H1 (cell line): ENCODE results near the gene ELANE. TPM values are rescaled to one million over a fixed set of nuclear protein-coding genes. Genes with fewer than 3 reads are reported as not detected.

ENCODE experiments used
- CTCF ChIA-PET: fragments of 300-600 bp; sonication (Branson Sonifier 250); formaldehyde crosslinking; loops from one replicate; lab custom pipeline; 2021; ENCODE audit not compliant: partially characterized antibody; lab: Charles Lee
- POLR2A ChIA-PET: fragments of 300-600 bp; sonication (Branson Sonifier 250); formaldehyde crosslinking; loops from one replicate; lab custom pipeline; 2021; ENCODE audit warnings: inconsistent platforms; ENCODE audit not compliant: partially characterized antibody; lab: Charles Lee
- DNase-seq, 2 experiments: peaks; one replicate each; pipeline versions ENCODE4 v3.0.0 to v3.0.0-alpha.2; 2010 to 2022; ENCODE audit warnings: low spot score in 2 of 2, low read depth in 1 of 2, mixed read lengths in 1 of 2
- FAIRE-seq: peaks from 2 replicates; lab custom pipeline; 2011; peaks lifted over from hg19 to GRCh38; lab: Jason Lieb, UNC
- H2AFZ ChIP-seq: 2 replicates; pipeline ENCODE4 v1.8.1; 2012; ENCODE audit warnings: low read length, inconsistent platforms
- H2AK5ac ChIP-seq: 2 replicates; pipeline ENCODE4 v1.6.1; 2013; ENCODE audit warnings: low read depth, low read length
- H2BK120ac ChIP-seq: replicated peaks from 2 replicates; pipeline ENCODE3; 2013; ENCODE audit warnings: low read depth, low read length, inconsistent platforms
- H2BK12ac ChIP-seq: 2 replicates; pipeline ENCODE4 v1.6.1; 2013; ENCODE audit warnings: low read depth, low read length
- H2BK15ac ChIP-seq: 2 replicates; pipeline ENCODE4 v1.6.1; 2013; ENCODE audit warnings: low read length
- H2BK20ac ChIP-seq: 2 replicates; pipeline ENCODE4 v1.6.1; 2013; ENCODE audit warnings: low read length
- H2BK5ac ChIP-seq: 2 replicates; pipeline ENCODE4 v1.6.1; 2013; ENCODE audit warnings: low read depth, low read length
- H3K14ac ChIP-seq: 2 replicates; pipeline ENCODE4 v1.6.1; 2013; ENCODE audit warnings: inconsistent platforms; ENCODE audit not compliant: insufficient read length
- H3K18ac ChIP-seq: 2 replicates; pipeline ENCODE4 v1.6.1; 2013; ENCODE audit warnings: low read length; ENCODE audit errors: extremely low read depth
- H3K23ac ChIP-seq: 2 replicates; pipeline ENCODE4 v1.6.1; 2013; ENCODE audit warnings: inconsistent platforms; ENCODE audit not compliant: insufficient read length
- H3K23me2 ChIP-seq: 2 replicates; pipeline ENCODE4 v1.6.1; 2013; ENCODE audit warnings: low read depth, low read length
- H3K27ac ChIP-seq: 2 replicates; pipeline ENCODE4 v1.6.1; 2011; ENCODE audit warnings: low read depth, low read length, inconsistent platforms
- H3K27me3 ChIP-seq, 4 experiments: replicated peaks in 1 of 4; 1 replicate in 1 of 4; 2 replicates in 3 of 4; pipeline versions ENCODE4 v1.6.1 to v1.8.1; 2011 to 2013; ENCODE audit warnings: low read length in 3 of 4, mild to moderate bottlenecking in 3 of 4, inconsistent platforms in 2 of 4, mixed read lengths in 2 of 4, moderate library complexity in 1 of 4; ENCODE audit not compliant: control insufficient read depth in 3 of 4, insufficient read depth in 3 of 4; ENCODE audit errors: extremely low read depth in 1 of 4
- H3K36me3 ChIP-seq, 4 experiments: 2 replicates each; pipeline versions ENCODE4 v1.6.1 to v1.8.1; 2011 to 2013; ENCODE audit warnings: mild to moderate bottlenecking in 4 of 4, low read length in 3 of 4, moderate library complexity in 2 of 4, control low read depth in 1 of 4, inconsistent platforms in 1 of 4; ENCODE audit not compliant: insufficient read depth in 4 of 4, control insufficient read depth in 2 of 4
- H3K4ac ChIP-seq: replicated peaks from 2 replicates; pipeline ENCODE3; 2013; ENCODE audit warnings: low read length, low read depth, mixed read lengths, inconsistent platforms; ENCODE audit not compliant: insufficient read length
- H3K4me1 ChIP-seq, 4 experiments: replicated peaks in 1 of 4; 1 replicate in 1 of 4; 2 replicates in 3 of 4; pipeline versions ENCODE4 v1.6.1 to v1.8.1; 2011 to 2013; ENCODE audit warnings: low read length in 3 of 4, inconsistent platforms in 2 of 4, mixed read lengths in 1 of 4; ENCODE audit not compliant: insufficient read depth in 4 of 4, control insufficient read depth in 3 of 4
- H3K4me2 ChIP-seq, 2 experiments: 2 replicates each; pipeline versions ENCODE4 v1.6.1 to v1.8.1; 2011 to 2013; ENCODE audit warnings: low read depth in 2 of 2, low read length in 2 of 2, control low read depth in 1 of 2, inconsistent platforms in 1 of 2, mild to moderate bottlenecking in 1 of 2; ENCODE audit not compliant: insufficient read depth in 1 of 2
- H3K4me3 ChIP-seq, 4 experiments: fragments of 200-600, 300-600 bp in 1 of 4; sonication (generic), shearing (Covaris generic), sonication (Bioruptor Twin) in 1 of 4; 2 replicates each; pipeline versions ENCODE4 v1.5.1 to v1.8.1; 2011 to 2016; ENCODE audit warnings: low read length in 4 of 4, low read depth in 3 of 4, control low read depth in 2 of 4, inconsistent platforms in 2 of 4, mild to moderate bottlenecking in 2 of 4, mixed read lengths in 1 of 4, moderate library complexity in 1 of 4; ENCODE audit not compliant: insufficient read depth in 2 of 4; ENCODE audit errors: extremely low read depth in 1 of 4
- H3K56ac ChIP-seq: replicated peaks from 2 replicates; pipeline ENCODE3; 2013; ENCODE audit warnings: low read depth, mild to moderate bottlenecking, mixed read lengths, low read length, inconsistent platforms; ENCODE audit not compliant: insufficient read length
- H3K79me1 ChIP-seq: 2 replicates; pipeline ENCODE4 v1.6.1; 2013; ENCODE audit warnings: low read depth, low read length, control low read depth
- H3K79me2 ChIP-seq, 2 experiments: 2 replicates each; pipeline versions ENCODE4 v1.6.1 to v1.8.1; 2012 to 2013; ENCODE audit warnings: low read length in 2 of 2, mild to moderate bottlenecking in 2 of 2, inconsistent platforms in 1 of 2; ENCODE audit not compliant: insufficient read depth in 2 of 2, control insufficient read depth in 1 of 2
- H3K9ac ChIP-seq, 4 experiments: replicated peaks in 1 of 4; 1 replicate in 1 of 4; 2 replicates in 3 of 4; pipeline versions ENCODE4 v1.6.1 to v1.8.1; 2011 to 2013; ENCODE audit warnings: low read depth in 3 of 4, low read length in 3 of 4, control low read depth in 2 of 4, mild to moderate bottlenecking in 2 of 4, moderate library complexity in 2 of 4, inconsistent platforms in 1 of 4; ENCODE audit errors: extremely low read depth in 1 of 4
- H3K9me3 ChIP-seq, 2 experiments: 2 replicates each; pipeline versions ENCODE4 v1.6.1 to v1.8.1; 2012 to 2013; ENCODE audit warnings: mild to moderate bottlenecking in 2 of 2, moderate library complexity in 2 of 2, control low read depth in 1 of 2, inconsistent platforms in 1 of 2, low read depth in 1 of 2, low read length in 1 of 2, mixed read lengths in 1 of 2; ENCODE audit not compliant: insufficient read depth in 2 of 2
- H4K20me1 ChIP-seq, 2 experiments: replicated peaks in 1 of 2; 2 replicates each; pipeline versions ENCODE3 to v1.8.1; 2011 to 2013; ENCODE audit warnings: inconsistent platforms in 2 of 2, low read length in 2 of 2, mild to moderate bottlenecking in 1 of 2; ENCODE audit not compliant: insufficient read depth in 2 of 2, control insufficient read depth in 1 of 2
- H4K5ac ChIP-seq: 2 replicates; pipeline ENCODE4 v1.6.1; 2013; ENCODE audit warnings: low read length, low read depth, mixed read lengths, inconsistent platforms; ENCODE audit not compliant: insufficient read length
- H4K8ac ChIP-seq: 2 replicates; pipeline ENCODE4 v1.8.0; 2013; ENCODE audit warnings: mild to moderate bottlenecking, moderate library complexity, low read length, inconsistent platforms; ENCODE audit not compliant: insufficient read depth; ENCODE audit errors: extremely low read depth
- H4K91ac ChIP-seq: replicated peaks from 2 replicates; pipeline ENCODE3; 2013; ENCODE audit warnings: low read length, mixed read lengths, inconsistent platforms; ENCODE audit not compliant: insufficient read length
- ASH2L ChIP-seq: fragments of 200-600, 300-600 bp; sonication (generic); IDR thresholded peaks from one replicate; pipeline ENCODE4 v1.7.1; 2017; ENCODE audit warnings: low read length
- BRCA1 ChIP-seq: IDR thresholded peaks from 2 replicates; pipeline ENCODE4 v1.6.1; 2012; ENCODE audit warnings: low read depth, low read length, improper control_type of control experiment
- CBX5 ChIP-seq: fragments of 300-800, 300-1000 bp; sonication (generic); IDR thresholded peaks from 2 replicates; pipeline ENCODE4 v1.7.1; 2016; ENCODE audit warnings: antibody characterized with exemption, low read length, low read depth
- CHD2 ChIP-seq: IDR thresholded peaks from 2 replicates; pipeline ENCODE4 v1.6.1; 2012; ENCODE audit warnings: low read length, improper control_type of control experiment
- E2F6 ChIP-seq: IDR thresholded peaks from 2 replicates; pipeline ENCODE4 v1.6.1; 2012; ENCODE audit warnings: inconsistent platforms
- JUND ChIP-seq: IDR thresholded peaks from 2 replicates; pipeline ENCODE4 v1.6.1; 2011; ENCODE audit warnings: mild to moderate bottlenecking, improper control_type of control experiment, low read length
- KDM5A ChIP-seq: fragments of 200-600 bp; IDR thresholded peaks from 2 replicates; pipeline ENCODE4 v1.7.1; 2012; ENCODE audit warnings: mild to moderate bottlenecking, low read length, inconsistent platforms, mixed read lengths
- PHF8 ChIP-seq: fragments of 200-600 bp; sonication (generic); conservative IDR thresholded peaks from 2 replicates; pipeline ENCODE4 v1.7.1; 2012; ENCODE audit warnings: low read depth, mild to moderate bottlenecking, inconsistent platforms, low read length, moderate library complexity
- SAP30 ChIP-seq: fragments of 300-600 bp; sonication (generic); IDR thresholded peaks from 2 replicates; pipeline ENCODE4 v1.7.1; 2012; ENCODE audit warnings: low read length, moderate library complexity, mild to moderate bottlenecking, inconsistent platforms; ENCODE audit not compliant: insufficient read depth, insufficient replicate concordance
- SIN3A ChIP-seq, 2 experiments: IDR thresholded peaks in 1 of 2; conservative IDR thresholded peaks in 1 of 2; 2 replicates each; pipeline ENCODE4 v1.6.1; 2011 to 2012; ENCODE audit warnings: low read length in 2 of 2, improper control_type of control experiment in 1 of 2, low read depth in 1 of 2, mild to moderate bottlenecking in 1 of 2
- SRF ChIP-seq: IDR thresholded peaks from 2 replicates; pipeline ENCODE4 v1.6.1; 2011; ENCODE audit warnings: mild to moderate bottlenecking, low read depth, low read length, moderate library complexity
- SUZ12 ChIP-seq: fragments of 200-600 bp; sonication (generic); IDR thresholded peaks from 2 replicates; pipeline ENCODE4 v1.6.1; 2012; ENCODE audit warnings: mild to moderate bottlenecking, inconsistent platforms, low read length, moderate library complexity, mixed read lengths
- WGBS, 2 experiments: shearing (Covaris generic) in 1 of 2; methylation state at CpG; one replicate each; pipeline versions ENCODE4 v1.1.6 to v1.1.7; 2013 to 2015; ENCODE audit warnings: low lambda C conversion rate in 2 of 2, mixed read lengths in 2 of 2, inconsistent platforms in 1 of 2, low coverage in 1 of 2, missing lambda C conversion rate in 1 of 2; ENCODE audit not compliant: insufficient replicate concordance in 2 of 2, insufficient coverage in 1 of 2, insufficient read length in 1 of 2; ENCODE audit errors: extremely low coverage in 1 of 2, missing lambda C conversion rate in 1 of 2; 5-methylcytosine and 5-hydroxymethylcytosine counted together
- polyA plus RNA-seq, 7 experiments: library from polyadenylated mRNA; depleted of rRNA in 3 of 7; stranded (reverse) in 5 of 7; unstranded in 2 of 7; fragments of >200 nt in 5 of 7; fragments of 200-250 nt in 2 of 7; gene quantifications; 1 replicate in 5 of 7; 2 replicates in 1 of 7; 4 replicates in 1 of 7; pipeline versions ENCODE4 v1.2.1 to v1.2.3, GENCODE V29; 2011 to 2013; ENCODE audit warnings: missing spikeins in 2 of 7, mixed read lengths in 2 of 7
- total RNA-seq: library from RNA; stranded (reverse); fragmentation: NEBNext Ultra II Directional; extraction: Animal tissue kit (Norgen Biotek cat#: 25700); gene quantifications from 2 replicates; pipeline ENCODE4 v1.2.1, GENCODE V29; 2021

ELANE gene
- total and polyA plus RNA-seq, 2 of the 8 experiments (the other 6 are each of a cell fraction or from before 2014, with no cell fraction given) = not detected

GRCh38 chr19:872266-872951 is 20.3 kb downstream of the ELANE start:
- WGBS, 2 experiments = 84% methylated on average over 11 of the region's 27 CpGs; no CpG with 5 or more reads in 1 of the 2 experiments
- DNase-seq = no peak
- no peak overlapping the region for H2BK12ac ChIP-seq
- POLR2A ChIA-PET = interaction anchor here (0.9 to 11.5 kb wide), 6 partner anchors 8 to 110 kb away, joined by 3 to 82 read pairs (median 4); partner anchors contain the start of genes MED16, RNU6-9 and WDR18
- no peak overlapping the region for H3K4ac ChIP-seq
- H3K4me3 ChIP-seq = peak overlapping the region in 1 of 4 experiments; percentile 35; a peak in 1 of 8 replicates
- no peak overlapping the region for H3K9ac ChIP-seq
- H4K91ac ChIP-seq = peak overlapping the region; percentile 42
- CTCF ChIA-PET = interaction anchor here (2.8 kb wide), 1 partner anchor 15 kb away, joined by 10 read pairs; no protein-coding TSS in a partner anchor
- peaks cover 0 to 18% (median 0%) of the 10 kb centered on the region in 4 experiments; a peak in 4 of 8 replicates for H3K36me3 ChIP-seq
- peaks cover 2% of the 10 kb centered on the region for H3K79me1 ChIP-seq
- no peak for FAIRE-seq
- no peak overlapping the region for H3K23ac ChIP-seq
- no peak overlapping the region for H4K5ac ChIP-seq
- H2AK5ac ChIP-seq = no peak overlapping the region
- no peak overlapping the region for H2BK120ac ChIP-seq
- peak overlapping the region; percentile 35; the same call in 1 of the 2 replicates for H4K8ac ChIP-seq
- H3K23me2 ChIP-seq = no peaks in the 10 kb centered on the region
- H3K27ac ChIP-seq = no peak overlapping the region
- H3K4me2 ChIP-seq = no peak overlapping the region
- no peak overlapping the region for H2BK20ac ChIP-seq
- H2AFZ ChIP-seq = no peak overlapping the region
- peaks cover 0 to 3% of the 10 kb centered on the region in 2 experiments; a peak in 1 of 4 replicates for H3K9me3 ChIP-seq
- H2BK15ac ChIP-seq = no peak overlapping the region
- H3K79me2 ChIP-seq = no peaks in the 10 kb centered on the region
- no peak overlapping the region for H3K18ac ChIP-seq
- H4K20me1 ChIP-seq = peaks cover 4 to 9% of the 10 kb centered on the region in 2 experiments
- H3K56ac ChIP-seq = no peak overlapping the region
- no peaks in the 10 kb centered on the region for H3K27me3 ChIP-seq
- peak overlapping the region; percentile 73; the same call in 1 of the 2 replicates for H2BK5ac ChIP-seq
- no peak overlapping the region for H3K14ac ChIP-seq
- H3K4me1 ChIP-seq = peaks cover 3 to 20% (median 6%) of the 10 kb centered on the region in 4 experiments; a peak in 6 of 7 replicates
- TF ChIP-seq SIN3A (conservative IDR thresholded peaks at IDR 0.05 in 1 of 2, IDR thresholded peaks at IDR 0.05 in 1 of 2; ENCODE audit: low read depth in 1 of 2, low read length in 2 of 2) = no peak
- TF ChIP-seq PHF8 = no peak
- TF ChIP-seq E2F6 = no peak
- no peak for TF ChIP-seq SUZ12
- no peak for TF ChIP-seq BRCA1
- TF ChIP-seq ASH2L = no peak
- no peak for TF ChIP-seq SRF
- TF ChIP-seq CHD2 = no peak
- no peak for TF ChIP-seq KDM5A
- no peak for TF ChIP-seq SAP30
- TF ChIP-seq JUND = no peak
- no peak for TF ChIP-seq CBX5
